Choroid plexus epithelial cell (primary cell): ENCODE measurements around the gene LAMA3.

Experiments used
- DNase-seq: peaks from one replicate; pipeline ENCODE4 v3.0.0-alpha.2; 2010; ENCODE audit warnings: low read depth
- H3K4me3 ChIP-seq: 2 replicates; pipeline ENCODE4 v1.5.1; 2011; ENCODE audit warnings: low read depth, mild to moderate bottlenecking, control low read depth, low read length, moderate library complexity
- TF ChIP-seq, protein P1 (sequence below): conservative IDR thresholded peaks from 2 replicates; pipeline ENCODE4 v1.5.1; 2011; ENCODE audit warnings: low read depth, mild to moderate bottlenecking, control low read depth, inconsistent platforms, low read length, moderate library complexity

Gene LAMA3

DNA sequence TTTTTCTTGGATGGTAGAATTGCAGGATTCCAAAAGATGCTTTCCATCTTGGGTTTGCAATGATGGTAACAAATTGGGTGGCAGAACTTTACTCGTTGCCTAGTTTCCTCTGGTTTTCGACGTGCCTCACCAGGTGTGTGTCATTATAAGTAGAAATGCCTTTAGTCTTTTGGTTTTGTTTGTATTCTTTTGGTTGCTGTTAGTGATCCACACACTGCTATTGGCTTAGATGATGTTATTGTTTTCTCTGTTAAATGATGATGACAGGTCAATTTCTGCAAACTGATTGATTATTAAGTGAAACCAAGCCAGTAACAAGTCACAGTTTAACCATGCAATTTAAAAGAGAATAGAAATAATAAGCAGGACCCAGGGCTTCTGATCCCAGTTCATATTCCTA lies 6.1 kb upstream of the LAMA3 start:
- H3K4me3 ChIP-seq, result no peak overlapping the region
- DNase-seq, result no peak
- TF ChIP-seq, protein P1, sequence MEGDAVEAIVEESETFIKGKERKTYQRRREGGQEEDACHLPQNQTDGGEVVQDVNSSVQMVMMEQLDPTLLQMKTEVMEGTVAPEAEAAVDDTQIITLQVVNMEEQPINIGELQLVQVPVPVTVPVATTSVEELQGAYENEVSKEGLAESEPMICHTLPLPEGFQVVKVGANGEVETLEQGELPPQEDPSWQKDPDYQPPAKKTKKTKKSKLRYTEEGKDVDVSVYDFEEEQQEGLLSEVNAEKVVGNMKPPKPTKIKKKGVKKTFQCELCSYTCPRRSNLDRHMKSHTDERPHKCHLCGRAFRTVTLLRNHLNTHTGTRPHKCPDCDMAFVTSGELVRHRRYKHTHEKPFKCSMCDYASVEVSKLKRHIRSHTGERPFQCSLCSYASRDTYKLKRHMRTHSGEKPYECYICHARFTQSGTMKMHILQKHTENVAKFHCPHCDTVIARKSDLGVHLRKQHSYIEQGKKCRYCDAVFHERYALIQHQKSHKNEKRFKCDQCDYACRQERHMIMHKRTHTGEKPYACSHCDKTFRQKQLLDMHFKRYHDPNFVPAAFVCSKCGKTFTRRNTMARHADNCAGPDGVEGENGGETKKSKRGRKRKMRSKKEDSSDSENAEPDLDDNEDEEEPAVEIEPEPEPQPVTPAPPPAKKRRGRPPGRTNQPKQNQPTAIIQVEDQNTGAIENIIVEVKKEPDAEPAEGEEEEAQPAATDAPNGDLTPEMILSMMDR, result no peak

DNA sequence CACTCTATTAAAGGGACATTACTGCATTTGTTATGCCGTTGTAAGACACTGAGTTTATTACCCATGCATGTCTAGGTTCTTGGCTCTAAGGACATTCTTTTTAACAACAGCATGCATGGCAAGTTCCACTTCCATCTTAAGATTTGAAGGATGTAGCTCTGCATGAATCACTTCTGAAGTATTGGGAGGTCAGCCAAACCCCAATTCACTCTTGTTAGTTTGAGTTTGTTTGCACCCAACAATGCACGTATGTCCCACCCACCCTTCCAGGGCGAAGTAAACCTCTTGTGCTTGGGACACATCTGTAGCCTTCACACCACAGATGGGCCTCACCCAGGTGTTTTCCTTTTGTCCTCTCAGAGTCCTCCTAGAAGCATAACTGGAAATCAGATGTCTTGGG lies 5.6 kb upstream of the LAMA3 start:
- TF ChIP-seq, protein P1, result no peak
- H3K4me3 ChIP-seq, result no peak overlapping the region
- peak; percentile 28 for DNase-seq

DNA sequence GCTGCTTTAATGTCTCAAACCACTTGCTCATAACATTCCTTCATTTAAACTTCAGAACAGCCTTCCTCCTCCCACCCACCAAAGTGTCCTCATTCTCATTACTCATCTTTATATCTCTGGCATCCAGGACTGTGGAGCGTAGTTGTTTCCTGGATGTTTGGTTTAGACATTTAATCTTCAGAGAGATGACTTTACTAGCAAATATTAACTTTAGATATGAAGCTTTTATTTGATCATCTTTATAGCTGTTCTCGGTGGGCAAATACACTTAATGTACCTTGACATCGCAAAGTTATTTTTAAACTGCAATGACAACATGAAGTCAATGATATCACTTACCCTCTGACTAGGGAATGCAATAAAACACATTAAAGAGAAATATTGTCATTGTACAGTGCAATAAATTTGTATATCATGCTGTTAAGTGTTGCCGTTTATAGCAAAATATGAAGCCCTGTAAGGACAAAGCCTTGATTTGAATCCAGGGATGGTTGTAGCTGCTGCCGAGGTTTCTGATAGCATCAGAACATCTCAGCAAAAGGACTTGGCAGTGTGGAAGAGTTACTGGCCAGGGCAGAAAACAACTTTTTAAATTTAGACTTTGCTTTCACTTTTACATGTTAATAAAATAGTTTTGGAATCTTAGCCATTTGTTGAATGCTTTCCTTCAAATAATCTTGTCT lies 4.6 kb upstream of the LAMA3 start:
- no peak overlapping the region for H3K4me3 ChIP-seq

DNA sequence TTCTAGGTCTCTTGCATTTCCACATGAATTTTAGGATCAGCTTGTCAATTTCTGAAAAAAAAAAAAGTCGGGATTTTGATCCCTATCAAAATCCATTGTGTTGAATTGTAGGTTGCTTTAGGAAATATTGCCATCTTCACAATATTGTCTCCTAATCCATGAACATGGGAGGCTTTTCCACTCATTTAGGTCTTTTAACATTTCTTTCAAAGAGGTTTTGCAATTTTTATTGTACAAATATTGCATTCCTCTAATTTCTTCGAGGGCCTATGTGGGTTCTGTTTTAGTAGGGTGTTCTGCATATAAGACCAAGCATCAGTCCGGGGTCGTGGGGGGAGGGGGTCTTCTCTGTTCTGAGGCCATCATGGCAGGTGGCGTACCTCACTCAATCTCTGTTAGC lies 725 bp upstream of the LAMA3 start:
- no peak overlapping the region for H3K4me3 ChIP-seq
- no peak for DNase-seq
- TF ChIP-seq, protein P1, result no peak

More for the DNA sequence above, 4.6 kb upstream of the LAMA3 start:
- TF ChIP-seq, protein P1, result no peak
- DNase-seq, result peak; percentile 53

DNA sequence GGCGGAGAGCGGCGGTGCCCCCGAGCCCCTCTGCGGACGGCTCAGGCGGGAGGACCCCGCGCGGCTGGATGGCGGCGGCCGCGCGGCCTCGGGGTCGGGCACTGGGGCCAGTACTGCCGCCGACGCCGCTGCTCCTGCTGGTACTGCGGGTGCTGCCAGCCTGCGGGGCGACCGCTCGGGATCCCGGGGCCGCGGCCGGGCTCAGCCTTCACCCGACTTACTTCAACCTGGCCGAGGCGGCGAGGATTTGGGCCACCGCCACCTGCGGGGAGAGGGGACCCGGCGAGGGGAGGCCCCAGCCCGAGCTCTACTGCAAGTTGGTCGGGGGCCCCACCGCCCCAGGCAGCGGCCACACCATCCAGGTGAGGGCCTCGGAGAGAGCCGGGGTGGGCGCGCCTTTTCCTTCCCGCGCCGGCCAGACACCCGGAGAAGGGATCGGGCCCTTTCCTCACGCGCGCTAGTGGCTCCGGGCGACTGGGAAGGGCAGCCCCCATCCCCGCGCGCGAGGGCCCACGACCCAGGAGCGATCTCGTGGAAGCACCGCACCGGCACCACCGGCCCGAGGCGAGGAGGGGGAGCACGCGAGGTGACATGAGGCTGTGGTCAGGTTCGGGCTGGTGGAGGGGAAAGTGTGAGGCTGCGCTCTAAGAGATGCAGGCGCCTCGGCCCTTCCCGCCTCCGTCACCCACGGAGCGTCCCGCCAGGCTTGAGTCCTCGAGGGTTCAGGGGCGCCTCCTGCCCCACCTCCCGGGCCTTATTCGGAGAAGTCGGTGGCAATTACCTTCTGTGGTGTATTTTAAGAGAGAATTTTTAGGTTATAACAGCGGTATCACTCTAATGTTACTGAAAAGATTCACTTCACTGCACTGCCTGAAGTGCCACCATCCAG lies 607 bp downstream of the LAMA3 start:
- no peak for DNase-seq
- TF ChIP-seq, protein P1, result no peak
- H3K4me3 ChIP-seq, result peak overlapping the region; percentile 44

DNA sequence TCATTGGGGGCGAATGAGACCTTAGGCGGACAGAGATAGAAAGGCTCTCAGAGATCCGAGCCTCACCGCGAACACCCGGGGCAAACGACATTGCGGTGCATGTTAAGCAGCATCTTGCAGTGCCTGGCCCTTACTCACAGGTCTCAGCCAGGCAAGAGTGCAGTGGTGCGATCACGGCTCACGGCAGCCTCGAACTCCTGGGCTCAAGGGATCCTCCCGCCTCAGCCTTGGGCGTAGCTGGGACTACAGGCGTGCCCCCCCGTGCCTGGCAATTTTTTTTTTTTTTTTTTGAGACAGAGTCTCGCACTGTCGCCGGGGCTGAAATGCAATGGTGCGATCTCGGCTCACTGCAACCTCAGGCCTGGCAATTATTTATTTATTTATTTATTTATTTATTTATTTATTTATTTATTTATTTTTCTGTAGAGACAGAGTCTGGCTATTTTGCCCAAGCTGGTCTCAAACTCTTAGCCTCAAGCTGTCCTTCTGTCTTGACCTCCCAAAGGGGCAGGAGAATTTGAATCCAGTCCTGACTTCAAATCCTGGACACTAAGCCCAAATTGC lies 1.3 kb downstream of the LAMA3 start:
- TF ChIP-seq, protein P1, result no peak
- H3K4me3 ChIP-seq, result no peak overlapping the region
- DNase-seq, result no peak
